Globus pallidus (tissue), 1 donor: ENCODE measurements around the gene FITM2.

ENCODE experiments used
- DNase-seq: peaks from one replicate; pipeline ENCODE4 v3.0.0-alpha.2; 2015; ENCODE audit warnings: low spot score

The FITM2 gene

GRCh38 chr20:44280387-44280786 is 30.6 kb downstream of the FITM2 start:
- no peak for DNase-seq

GRCh38 chr20:44279228-44279627 is 31.8 kb downstream of the FITM2 start:
- DNase-seq, result no peak

GRCh38 chr20:44274303-44275017 is 36.5 kb downstream of the FITM2 start:
- DNase-seq, result no peak

- no peak for DNase-seq
These were observed 37.5 kb downstream of the FITM2 start for GRCh38 chr20:44273231-44274215.

GRCh38 chr20:44271915-44272663 is 38.9 kb downstream of the FITM2 start:
- no peak for DNase-seq

- no peak for DNase-seq
These were observed 42.2 kb downstream of the FITM2 start for GRCh38 chr20:44268802-44269201.

- no peak for DNase-seq
These were observed 46.7 kb downstream of the FITM2 start for GRCh38 chr20:44264287-44264686.

- DNase-seq, result no peak
These were observed 52.6 kb downstream of the FITM2 start for GRCh38 chr20:44258226-44258890.

- DNase-seq, result no peak
These were observed 54.0 kb downstream of the FITM2 start for GRCh38 chr20:44256961-44257360.

- DNase-seq, result no peak
These were observed 55.1 kb downstream of the FITM2 start for GRCh38 chr20:44255942-44256341.

GRCh38 chr20:44254073-44254472 is 56.9 kb downstream of the FITM2 start:
- DNase-seq, result no peak

GRCh38 chr20:44253528-44253927 is 57.5 kb downstream of the FITM2 start:
- DNase-seq, result no peak
